Natural killer cell treated with Interleukin-12 subunit alpha and Interleukin-12 subunit beta and Interleukin-15 and Interleukin-18, amount 100 ng/mL, for 72 hours (primary cell): Measurements from ENCODE around the gene RIMS3. TPM values are rescaled to one million over a fixed set of nuclear protein-coding genes. Genes with fewer than 3 reads are reported as not detected.
"Not testable (repeated sequence)": the region's sequence is repeated elsewhere in the genome, so short reads cannot be mapped to it uniquely, and the experiment has no call there.

Experiments
- ATAC-seq, 2 donors: fragments of 150-1000 bp; cut with Tn5 transposase in 1 of 2; sonication (Bioruptor Pico), chemical (Tn5 transposase) in 1 of 2; 2 replicates each; pipeline ENCODE4 v1.10.0; 2021
- DNase-seq: peaks from one replicate; pipeline ENCODE4 v3.0.0; 2022; ENCODE audit warnings: low spot score
- H3K27ac Mint-ChIP-seq, 2 donors: 1 replicate in 1 of 2; 2 replicates in 1 of 2; pipeline ENCODE4 v1.8.0; 2022; ENCODE audit warnings: mixed read lengths in 2 of 2, mild to moderate bottlenecking in 1 of 2, moderate library complexity in 1 of 2
- H3K27me3 Mint-ChIP-seq, 2 donors: 1 replicate in 1 of 2; 2 replicates in 1 of 2; pipeline ENCODE4 v1.8.0; 2022; ENCODE audit warnings: mixed read lengths in 2 of 2
- H3K36me3 Mint-ChIP-seq: one replicate; pipeline ENCODE4 v1.8.0; 2022; ENCODE audit warnings: mixed read lengths
- H3K4me1 Mint-ChIP-seq, 2 donors: 1 replicate in 1 of 2; 2 replicates in 1 of 2; pipeline ENCODE4 v1.8.0; 2022; ENCODE audit warnings: low read depth in 2 of 2, mixed read lengths in 2 of 2, mild to moderate bottlenecking in 1 of 2
- H3K4me3 Mint-ChIP-seq: one replicate; pipeline ENCODE4 v1.8.0; 2022; ENCODE audit warnings: mixed read lengths
- H3K9me3 Mint-ChIP-seq: 2 replicates; pipeline ENCODE4 v1.8.0; 2022; ENCODE audit warnings: mixed read lengths
- total RNA-seq, 2 donors: library from RNA; stranded (reverse); gene quantifications; one replicate each; pipeline ENCODE4 v1.2.3, GENCODE V29; 2022

Gene RIMS3
- total RNA-seq, 2 donors from 2014 or later = 0.62 to 2.0 TPM

- Mint-ChIP-seq H3K4me1 (peaks cover 13 to 14% of the 10 kb centered on the region in 2 donors), H3K9me3 (no peaks in the 10 kb centered on the region), H3K36me3 (no peaks in the 10 kb centered on the region), H3K27me3 (peaks cover 11 to 14% of the 10 kb centered on the region in 2 donors), H3K27ac (no peak overlapping the region), H3K4me3 (no peak overlapping the region)
- DNase-seq = no peak
- ATAC-seq = no peak
Measured at GRCh38 chr1:40595623-40596022, 69.9 kb downstream of the RIMS3 start.

DNA sequence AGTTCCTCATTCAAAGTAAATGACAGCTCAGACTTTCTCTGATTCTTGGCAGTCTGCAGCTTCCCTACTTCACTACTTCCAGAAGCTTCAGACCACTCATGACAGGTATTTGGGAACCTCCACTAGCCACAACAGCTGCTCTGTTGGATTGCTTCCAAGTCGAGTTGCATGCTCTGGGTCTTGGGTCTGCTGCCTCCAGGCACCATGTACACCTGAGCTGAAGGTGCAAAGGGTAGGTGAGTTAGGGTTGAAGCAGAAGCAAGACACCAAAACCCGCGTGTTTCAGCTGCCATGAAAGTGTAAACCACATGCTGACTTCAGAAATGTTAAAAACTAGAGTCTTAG, 71.3 kb downstream of the RIMS3 start:
- Mint-ChIP-seq H3K9me3 (no peaks in the 10 kb centered on the region), H3K4me3 (no peak overlapping the region), H3K36me3 (no peaks in the 10 kb centered on the region), H3K27ac (no peak overlapping the region), H3K4me1 (peaks cover 13 to 14% of the 10 kb centered on the region in 2 donors), H3K27me3 (peaks cover 11 to 14% of the 10 kb centered on the region in 2 donors)
- ATAC-seq = no peak
- DNase-seq = no peak

DNA sequence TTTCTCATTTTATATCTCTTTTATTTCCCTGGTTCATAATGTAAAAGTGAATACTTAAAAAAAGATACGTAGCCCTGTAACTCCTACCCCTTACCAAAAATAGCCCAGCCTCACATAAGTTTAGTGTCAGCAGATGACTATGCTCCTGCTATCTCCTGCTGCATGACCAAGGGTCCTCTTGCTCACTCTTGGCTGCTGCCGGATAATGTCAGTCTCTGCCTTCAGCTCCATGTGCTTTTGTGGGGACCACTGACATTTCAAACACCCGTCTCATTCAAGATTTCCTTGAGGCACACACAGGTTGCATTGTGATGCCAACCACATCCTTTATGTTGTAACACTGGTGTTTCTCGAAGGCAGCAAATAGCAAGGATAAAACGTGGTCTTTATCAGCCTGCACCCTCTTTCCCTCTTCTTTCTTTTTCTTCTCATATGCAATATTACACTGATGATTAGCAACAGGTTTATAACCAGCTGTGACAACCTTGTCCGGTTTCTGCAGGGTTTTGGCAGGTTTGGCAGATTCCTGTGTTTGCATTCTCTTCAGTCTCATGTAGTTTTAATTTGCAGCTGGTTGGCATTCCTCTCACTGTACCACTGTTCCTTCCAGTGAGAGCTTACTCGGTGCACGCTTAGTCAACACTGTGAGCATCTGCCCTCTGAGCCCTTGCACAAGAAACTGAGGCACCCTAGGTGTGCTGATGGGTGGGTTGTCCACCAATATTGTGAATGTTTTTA, 71.9 kb downstream of the RIMS3 start:
- Mint-ChIP-seq H3K9me3 (no peaks in the 10 kb centered on the region), H3K4me1 (peaks cover 13 to 14% of the 10 kb centered on the region in 2 donors), H3K4me3 (no peak overlapping the region), H3K36me3 (no peaks in the 10 kb centered on the region), H3K27ac (no peak overlapping the region), H3K27me3 (peaks cover 8 to 14% of the 10 kb centered on the region in 2 donors)
- ATAC-seq (no peak), DNase-seq (no peak)

DNA sequence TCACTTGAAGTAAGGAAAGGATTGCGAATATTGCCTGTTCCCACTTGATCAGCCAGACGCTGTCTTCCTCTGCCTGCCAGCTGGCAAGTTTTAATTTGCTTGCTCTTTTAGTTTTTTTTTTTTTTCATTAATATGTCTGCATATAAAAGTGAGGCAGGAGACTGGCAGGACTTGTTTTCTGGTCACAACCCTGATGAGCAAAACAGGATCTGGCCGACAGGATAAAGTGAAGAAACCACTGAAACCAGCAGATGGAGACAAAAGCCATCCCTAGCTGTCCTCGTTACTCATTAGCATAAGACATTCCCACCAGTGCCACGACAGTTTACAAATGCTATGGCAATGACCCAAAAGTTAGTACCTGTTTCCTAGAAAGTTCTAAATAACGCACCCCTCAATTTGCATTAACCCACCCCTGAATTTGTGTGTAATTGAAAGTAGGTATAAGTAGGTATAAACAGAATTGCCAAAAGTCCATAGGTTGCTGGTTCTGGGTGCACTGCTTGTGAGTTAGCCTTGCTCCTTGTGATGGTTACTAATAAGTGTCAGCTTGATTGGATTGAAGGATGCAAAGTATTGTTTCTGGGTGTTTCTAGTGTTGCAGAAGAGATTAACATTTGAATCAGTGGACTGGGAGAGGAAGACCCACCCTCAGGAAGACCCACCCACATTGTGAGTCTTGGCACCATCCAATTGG, 73.2 kb downstream of the RIMS3 start:
- Mint-ChIP-seq H3K27me3 (peaks cover 5 to 13% of the 10 kb centered on the region in 2 donors), H3K4me3 (no peak overlapping the region), H3K9me3 (no peaks in the 10 kb centered on the region), H3K4me1 (peaks cover 13 to 14% of the 10 kb centered on the region in 2 donors), H3K27ac (no peak overlapping the region), H3K36me3 (no peaks in the 10 kb centered on the region)
- no peak for DNase-seq
- peak in 1 of 2 donors; percentile 57 for ATAC-seq

- Mint-ChIP-seq H3K4me3 (no peak overlapping the region), H3K9me3 (no peaks in the 10 kb centered on the region), H3K27me3 (peaks cover 10 to 22% of the 10 kb centered on the region in 2 donors), H3K27ac (no peak overlapping the region), H3K36me3 (no peaks in the 10 kb centered on the region), H3K4me1 (peaks cover 8 to 10% of the 10 kb centered on the region in 2 donors)
- DNase-seq (no peak), ATAC-seq (no peak)
Measured at GRCh38 chr1:40588586-40588985, 76.9 kb downstream of the RIMS3 start.

DNA sequence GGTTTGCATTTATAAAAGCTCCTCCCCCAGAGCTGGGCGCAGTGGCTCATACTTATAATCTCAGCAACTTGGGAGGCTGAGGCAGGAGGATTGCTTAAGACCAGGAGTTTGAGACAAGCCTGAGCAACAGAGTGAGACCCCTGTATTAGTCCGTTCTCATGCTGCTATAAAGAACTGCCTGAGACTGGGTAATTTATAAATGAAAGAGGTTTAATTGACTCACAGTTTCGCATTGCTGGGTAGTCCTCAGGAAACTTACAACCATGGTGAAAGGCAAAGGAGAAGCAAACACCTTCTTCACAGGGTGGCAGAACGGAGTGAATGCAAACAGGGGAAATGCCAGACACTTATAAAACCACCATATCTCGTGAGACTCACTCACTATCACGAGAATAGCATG, 81.5 kb downstream of the RIMS3 start:
- Mint-ChIP-seq H3K4me1 (no peaks in the 10 kb centered on the region), H3K9me3 (no peaks in the 10 kb centered on the region), H3K36me3 (no peaks in the 10 kb centered on the region), H3K27me3 (peaks cover 11 to 15% of the 10 kb centered on the region in 2 donors), H3K4me3 (no peak overlapping the region), H3K27ac (no peak overlapping the region)
- ATAC-seq = peak in 1 of 2 donors; percentile 17
- DNase-seq = no peak

DNA sequence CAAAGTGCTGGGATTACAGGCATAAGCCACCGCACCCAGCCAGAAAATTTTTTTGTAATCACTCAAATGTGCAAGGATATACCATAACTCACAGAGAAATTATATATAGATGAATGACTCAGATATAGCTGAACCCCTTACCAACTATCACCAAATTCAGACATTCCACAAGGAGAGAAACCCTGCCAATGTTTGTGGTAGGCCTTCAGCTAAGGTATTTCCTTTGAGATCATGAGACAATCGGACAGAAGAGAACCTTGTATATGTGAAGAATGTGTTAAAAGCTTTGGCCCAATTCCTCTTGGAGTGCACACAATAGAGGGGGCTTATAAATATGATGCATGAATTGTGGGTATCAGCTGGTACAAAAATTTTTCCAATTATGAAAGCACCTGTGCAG, 83.4 kb downstream of the RIMS3 start:
- ATAC-seq (no peak), DNase-seq (no peak)
- H3K4me3 Mint-ChIP-seq = no peak overlapping the region
- peaks cover 9 to 13% of the 10 kb centered on the region in 2 donors for H3K27me3 Mint-ChIP-seq
- H3K27ac Mint-ChIP-seq = no peak overlapping the region
- no peaks in the 10 kb centered on the region for H3K9me3 Mint-ChIP-seq
- no peaks in the 10 kb centered on the region for H3K36me3 Mint-ChIP-seq
- no peaks in the 10 kb centered on the region for H3K4me1 Mint-ChIP-seq

DNA sequence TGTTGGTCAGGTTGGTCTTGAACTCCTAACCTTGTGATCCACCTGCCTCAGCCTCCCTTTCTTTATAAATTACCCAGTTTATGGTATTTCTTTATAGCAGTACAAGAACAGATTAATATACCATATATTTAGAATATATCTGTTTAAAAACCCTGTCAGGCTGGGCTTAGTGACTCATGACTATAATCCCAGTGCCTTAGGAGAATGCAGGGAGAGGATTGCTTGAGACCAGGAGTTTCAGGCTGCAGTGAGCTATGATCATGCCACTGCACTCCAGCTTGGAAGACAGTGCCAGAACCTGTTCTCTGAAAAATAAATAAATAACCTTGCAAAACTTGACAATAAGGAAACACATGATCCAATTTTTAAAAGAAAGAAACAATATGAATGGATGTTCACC, 90.1 kb downstream of the RIMS3 start:
- no peak for DNase-seq
- H3K27ac Mint-ChIP-seq = no peak overlapping the region
- ATAC-seq = no peak
- H3K36me3 Mint-ChIP-seq = no peaks in the 10 kb centered on the region
- peaks cover 8 to 16% of the 10 kb centered on the region in 2 donors for H3K27me3 Mint-ChIP-seq
- no peaks in the 10 kb centered on the region for H3K9me3 Mint-ChIP-seq
- no peak overlapping the region for H3K4me3 Mint-ChIP-seq
- no peaks in the 10 kb centered on the region for H3K4me1 Mint-ChIP-seq

DNA sequence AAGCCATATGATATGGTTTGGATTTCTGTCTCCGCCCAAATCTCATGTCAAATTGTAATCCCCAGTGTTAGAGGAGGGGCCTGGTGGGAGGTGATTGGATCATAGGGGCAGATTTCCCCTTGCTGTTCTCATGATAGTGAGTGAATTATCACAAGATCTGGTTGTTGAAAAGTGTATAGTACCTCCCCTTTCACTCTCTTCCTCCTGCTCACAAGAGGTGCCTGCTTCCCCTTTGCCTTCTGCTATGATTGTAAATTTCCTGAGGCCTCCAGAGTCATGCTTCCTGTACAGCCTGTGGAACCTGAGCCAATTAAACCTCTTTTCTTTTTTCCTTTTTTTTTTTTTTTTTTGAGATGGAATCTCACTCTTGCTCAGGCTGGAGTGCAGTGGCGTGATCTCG, 90.7 kb downstream of the RIMS3 start:
- H3K4me1 Mint-ChIP-seq, H3K4me3 Mint-ChIP-seq, DNase-seq, H3K27ac Mint-ChIP-seq, H3K36me3 Mint-ChIP-seq, ATAC-seq, H3K9me3 Mint-ChIP-seq: not testable (repeated sequence)
- H3K27me3 Mint-ChIP-seq = peaks cover 8 to 13% of the 10 kb centered on the region in 2 donors

Other genes with a start within 250 kb of the RIMS3 start
- 1 to 10 TPM; 4.0 to 6.2 TPM for gene ZFP69B, start 215.2 kb downstream of the RIMS3 start, total RNA-seq
- gene ZFP69, start 188.4 kb downstream of the RIMS3 start, total RNA-seq = 1 to 10 TPM; 4.3 to 4.5 TPM
- gene EXO5, start 156.9 kb downstream of the RIMS3 start, total RNA-seq = 10 to 100 TPM; 13.1 to 14.2 TPM
- gene ZNF684, start 134.0 kb downstream of the RIMS3 start, total RNA-seq = 1 to 10 TPM; 6.6 to 9.3 TPM
- 10 to 100 TPM; 56.7 to 80.3 TPM for gene NFYC, start 26.0 kb upstream of the RIMS3 start, total RNA-seq
- under 1 TPM; 0.24 to 0.56 TPM for gene KCNQ4, start 118.1 kb upstream of the RIMS3 start, total RNA-seq
- gene CITED4, start 196.7 kb upstream of the RIMS3 start, total RNA-seq = 1 to 10 TPM; 2.5 to 3.5 TPM